KMS-11 (cell line): ENCODE results near the gene DNAJA3.

Experiments
- H2AFZ ChIP-seq: fragments of 200-600 bp; sonication (generic); 2 replicates; pipeline ENCODE4 v1.6.1; 2016; ENCODE audit warnings: antibody characterized with exemption, mixed run types, low read depth
- H3K27ac ChIP-seq: fragments of 200-600 bp; sonication (generic); 2 replicates; pipeline ENCODE4 v1.6.1; 2016; ENCODE audit warnings: mild to moderate bottlenecking, mixed run types
- H3K27me3 ChIP-seq: fragments of 200-600 bp; sonication (generic); 2 replicates; pipeline ENCODE4 v1.6.1; 2017; ENCODE audit warnings: mild to moderate bottlenecking, low read depth, mixed run types, moderate library complexity; ENCODE audit not compliant: insufficient read depth
- H3K36me3 ChIP-seq: fragments of 200-600 bp; sonication (generic); 2 replicates; pipeline ENCODE4 v1.6.1; 2017; ENCODE audit warnings: mild to moderate bottlenecking, mixed run types; ENCODE audit not compliant: insufficient read depth
- H3K4me1 ChIP-seq: fragments of 200-600 bp; sonication (generic); 2 replicates; pipeline ENCODE4 v1.6.1; 2016; ENCODE audit warnings: mild to moderate bottlenecking, low read depth, mixed run types; ENCODE audit not compliant: poor library complexity, severe bottlenecking
- H3K4me2 ChIP-seq: fragments of 200-600 bp; sonication (generic); 2 replicates; pipeline ENCODE4 v1.7.0; 2016; ENCODE audit warnings: mild to moderate bottlenecking, mixed run types
- H3K4me3 ChIP-seq: fragments of 200-600 bp; sonication (generic); IDR thresholded peaks from 2 replicates; pipeline ENCODE4 v1.6.1; 2017; ENCODE audit warnings: low read depth, low read length, mixed read lengths; ENCODE audit not compliant: insufficient read depth
- H3K79me2 ChIP-seq: fragments of 200-600 bp; sonication (generic); 2 replicates; pipeline ENCODE4 v1.6.1; 2016; ENCODE audit warnings: low read depth, mixed run types; ENCODE audit not compliant: insufficient read depth
- H3K9ac ChIP-seq: fragments of 200-600 bp; sonication (generic); 2 replicates; pipeline ENCODE4 v1.6.1; 2016; ENCODE audit warnings: mild to moderate bottlenecking, mixed run types
- H4K20me1 ChIP-seq: fragments of 200-600 bp; sonication (generic); 2 replicates; pipeline ENCODE4 v1.6.1; 2016; ENCODE audit warnings: mild to moderate bottlenecking, mixed run types; ENCODE audit not compliant: insufficient read depth
- CTCF ChIP-seq: fragments of 200-600 bp; sonication (generic); conservative IDR thresholded peaks from 2 replicates; pipeline ENCODE4 v1.6.1; 2017; ENCODE audit warnings: low read depth, mild to moderate bottlenecking, antibody characterized with exemption, low read length, moderate library complexity, mixed read lengths

DNAJA3 gene

GRCh38 chr16:4495766-4496165, 70.1 kb downstream of the DNAJA3 start:
- H3K4me2 ChIP-seq, result no peak overlapping the region
- no peak overlapping the region for H2AFZ ChIP-seq
- H3K4me1 ChIP-seq, result no peaks in the 10 kb centered on the region
- H3K9ac ChIP-seq, result no peak overlapping the region
- no peaks in the 10 kb centered on the region for H4K20me1 ChIP-seq
- no peaks in the 10 kb centered on the region for H3K79me2 ChIP-seq
- no peak for TF ChIP-seq CTCF
- H3K36me3 ChIP-seq, result no peaks in the 10 kb centered on the region
- no peak overlapping the region for H3K4me3 ChIP-seq
- no peak overlapping the region for H3K27ac ChIP-seq
- no peaks in the 10 kb centered on the region for H3K27me3 ChIP-seq

GRCh38 chr16:4496305-4496704, 70.6 kb downstream of the DNAJA3 start:
- Histone ChIP-seq H2AFZ (no peak overlapping the region), H3K27ac (no peak overlapping the region), H3K9ac (no peak overlapping the region), H3K4me3 (no peak overlapping the region), H4K20me1 (no peaks in the 10 kb centered on the region), H3K36me3 (no peaks in the 10 kb centered on the region), H3K4me1 (no peaks in the 10 kb centered on the region), H3K79me2 (no peaks in the 10 kb centered on the region), H3K27me3 (no peaks in the 10 kb centered on the region), H3K4me2 (no peak overlapping the region)
- no peak for TF ChIP-seq CTCF

GRCh38 chr16:4498546-4499195, 73.0 kb downstream of the DNAJA3 start:
- Histone ChIP-seq H3K4me2 (no peak overlapping the region), H3K9ac (no peak overlapping the region), H3K27ac (no peak overlapping the region), H3K36me3 (no peaks in the 10 kb centered on the region), H3K27me3 (no peaks in the 10 kb centered on the region), H3K4me1 (no peaks in the 10 kb centered on the region), H2AFZ (no peak overlapping the region), H4K20me1 (no peaks in the 10 kb centered on the region), H3K79me2 (no peaks in the 10 kb centered on the region), H3K4me3 (no peak overlapping the region)
- no peak for TF ChIP-seq CTCF

- no peak for TF ChIP-seq CTCF
- Histone ChIP-seq H4K20me1 (no peaks in the 10 kb centered on the region), H3K27ac (no peak overlapping the region), H3K4me3 (no peak overlapping the region), H3K4me1 (no peaks in the 10 kb centered on the region), H3K79me2 (no peaks in the 10 kb centered on the region), H3K9ac (no peak overlapping the region), H3K36me3 (no peaks in the 10 kb centered on the region), H3K27me3 (no peaks in the 10 kb centered on the region), H3K4me2 (no peak overlapping the region), H2AFZ (no peak overlapping the region)
Measured at GRCh38 chr16:4499196-4499555, 73.5 kb downstream of the DNAJA3 start.
